SK-N-SH (cell line): ENCODE results near the gene GAGE12J.

Experiments used
- CTCF ChIP-seq: fragments of 200-600 bp; sonication (generic); IDR thresholded peaks from 2 replicates; pipeline ENCODE4 v1.6.1; 2017; ENCODE audit warnings: antibody characterized with exemption, mild to moderate bottlenecking, moderate library complexity
- EZH2phosphoT487 ChIP-seq: fragments of 200-600 bp; sonication (generic); IDR thresholded peaks from 2 replicates; pipeline ENCODE4 v1.6.1; 2017; ENCODE audit warnings: low read depth, mixed run types, mild to moderate bottlenecking, antibody characterized with exemption, moderate library complexity, borderline replicate concordance
- SMC3 ChIP-seq: IDR thresholded peaks from 2 replicates; pipeline ENCODE4 v1.6.1; 2012; ENCODE audit warnings: low read depth, low read length, improper control_type of control experiment
- TAF1 ChIP-seq: IDR thresholded peaks from 2 replicates; pipeline ENCODE4 v1.6.1; 2012; ENCODE audit warnings: low read depth, mild to moderate bottlenecking, low read length, moderate library complexity, borderline replicate concordance
- YY1 ChIP-seq: IDR thresholded peaks from 2 replicates; pipeline ENCODE4 v1.4.0; 2012; ENCODE audit warnings: low read depth, mild to moderate bottlenecking

- TF ChIP-seq YY1, result no peak
- no peak for TF ChIP-seq EZH2phosphoT487
- no peak for TF ChIP-seq CTCF
- no peak for TF ChIP-seq SMC3
- TF ChIP-seq TAF1, result no peak
Measured at GRCh38 chrX:49292400-49293362, 29.2 kb upstream of the GAGE12J start.
